HG03097 (cell line): ENCODE measurements around the gene FRMD3.

Experiments
- ATAC-seq: cut with Tn5 transposase; IDR thresholded peaks from one replicate; pipeline ENCODE4 v1.9.1; 2021; ENCODE audit not compliant: unreplicated experiment, low FRiP score

Gene FRMD3

DNA sequence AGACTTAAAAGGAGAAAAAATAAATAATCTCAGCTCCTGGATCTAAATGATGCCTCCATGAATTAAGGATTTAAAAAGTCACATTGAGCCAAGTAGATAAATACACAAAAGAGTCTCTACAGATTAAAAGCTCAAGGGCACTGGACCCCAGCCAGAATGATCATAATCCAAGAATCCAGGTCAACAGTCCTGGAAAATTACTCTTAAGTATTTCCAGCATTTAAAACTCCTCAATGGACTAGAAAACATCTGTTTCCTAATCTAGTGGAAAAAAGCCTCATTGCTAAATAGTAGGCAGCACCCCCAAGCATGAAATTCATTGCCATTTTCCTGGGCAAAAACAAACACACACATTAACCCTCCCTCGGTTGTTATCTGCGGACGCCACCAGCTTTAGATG is 96.8 kb downstream of the FRMD3 start:
- no peak for ATAC-seq

DNA sequence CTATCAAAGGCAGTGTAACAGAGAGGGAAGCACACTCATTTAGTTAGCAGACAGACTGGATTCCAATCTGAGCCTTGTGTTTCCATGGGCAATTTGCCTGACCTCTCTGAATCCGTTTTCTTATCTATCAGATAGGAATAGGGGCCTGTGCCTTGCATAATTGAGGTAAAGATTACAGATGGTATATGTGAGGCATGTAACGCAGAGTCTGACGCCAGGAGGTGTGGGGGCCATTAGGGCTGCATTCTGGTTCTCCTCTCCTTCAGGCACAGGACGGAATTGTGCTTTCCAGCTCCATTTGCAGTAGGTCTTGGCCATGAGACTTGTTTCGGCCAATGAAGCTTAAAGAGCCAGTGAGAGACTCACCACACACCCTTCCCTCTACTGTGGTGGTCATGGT is 97.6 kb downstream of the FRMD3 start:
- no peak for ATAC-seq

DNA sequence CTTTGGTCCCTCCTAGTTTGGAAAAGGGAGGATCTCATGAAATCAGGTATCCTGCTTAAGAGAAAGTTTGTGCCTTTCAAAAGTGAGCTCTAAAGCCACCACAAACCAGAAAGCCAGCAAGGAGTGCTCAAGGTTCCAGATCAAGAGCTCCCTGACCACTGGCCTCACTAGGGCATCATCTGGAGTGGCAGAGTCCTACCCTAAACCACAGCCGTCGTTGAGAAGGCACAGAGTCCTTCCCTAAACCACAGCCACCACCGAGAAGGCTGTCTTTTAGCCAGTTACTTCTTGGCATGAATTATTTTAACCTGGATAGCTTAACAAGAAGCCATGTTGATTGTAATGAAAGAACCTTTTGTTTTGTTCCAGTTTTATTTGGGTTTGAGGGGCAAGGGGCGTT is 102.9 kb downstream of the FRMD3 start:
- ATAC-seq: no peak

DNA sequence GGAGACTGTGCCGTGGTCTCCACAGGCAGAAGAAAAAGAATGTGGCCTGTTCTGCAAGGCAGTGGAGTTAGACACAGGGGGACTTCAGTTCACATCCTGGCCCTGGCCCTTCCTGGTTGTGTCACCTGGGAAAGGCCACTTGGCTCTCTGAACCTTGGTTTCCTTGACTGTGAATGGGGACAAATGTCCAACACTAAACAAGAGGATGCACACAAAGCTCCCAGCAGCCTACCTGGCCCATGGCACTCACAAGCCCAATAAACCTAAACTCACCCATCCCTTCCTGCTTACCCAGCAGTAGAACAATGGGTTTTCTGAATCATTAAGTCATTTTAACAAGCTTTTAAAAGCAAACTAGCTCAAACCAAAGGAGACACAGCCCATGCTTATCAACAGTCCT is 103.9 kb downstream of the FRMD3 start:
- ATAC-seq: no peak

DNA sequence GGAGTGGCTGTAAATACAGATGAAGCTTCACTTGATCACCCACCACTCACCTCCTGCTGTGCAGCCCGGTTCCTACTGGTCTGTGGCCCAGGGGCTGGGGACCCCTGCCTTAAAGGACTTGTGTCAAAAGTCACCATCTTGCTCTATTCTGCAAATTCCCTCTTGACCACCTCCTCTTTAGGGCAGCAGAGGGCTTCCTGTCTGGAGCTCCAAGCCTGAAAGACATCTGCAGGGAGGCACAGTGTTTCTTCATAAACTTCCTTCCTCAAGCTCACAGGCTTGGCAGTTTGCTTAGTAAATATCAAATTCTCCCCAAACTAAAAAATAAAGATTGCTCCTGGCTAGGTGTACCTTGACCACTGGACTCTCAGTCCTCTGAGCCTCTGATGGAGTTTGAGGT is 104.4 kb downstream of the FRMD3 start:
- no peak for ATAC-seq

DNA sequence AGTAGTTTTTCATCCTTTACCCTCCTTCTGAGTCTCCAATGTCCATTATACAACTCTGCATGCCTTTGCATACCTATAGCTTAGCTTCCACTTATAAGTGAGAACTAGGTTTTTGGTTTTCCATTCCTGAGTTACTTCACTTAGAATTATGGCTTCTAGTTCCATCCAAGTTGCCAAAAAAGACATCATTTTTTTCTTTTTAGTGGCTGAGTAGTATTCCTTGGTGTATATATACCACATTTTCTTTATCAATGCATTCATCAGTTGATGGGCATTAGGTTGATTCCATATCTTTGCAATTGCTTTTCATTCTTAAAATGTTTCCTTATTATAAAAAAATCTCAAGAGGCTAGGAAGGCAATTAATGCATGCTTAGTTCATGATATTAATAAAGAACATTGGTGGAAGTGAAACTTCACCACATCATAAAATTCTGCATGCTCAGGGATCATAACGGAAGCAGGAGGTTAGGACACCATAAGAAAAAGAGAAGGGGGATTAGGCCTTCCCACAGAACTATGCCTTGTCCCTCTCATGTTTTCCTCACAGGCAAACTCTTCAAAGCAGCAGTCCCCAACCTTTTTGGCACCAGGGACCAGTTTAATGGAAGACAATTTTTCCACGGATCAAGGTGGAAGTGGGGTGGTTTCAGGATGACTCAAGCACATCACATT is 105.2 kb downstream of the FRMD3 start:
- ATAC-seq: no peak

DNA sequence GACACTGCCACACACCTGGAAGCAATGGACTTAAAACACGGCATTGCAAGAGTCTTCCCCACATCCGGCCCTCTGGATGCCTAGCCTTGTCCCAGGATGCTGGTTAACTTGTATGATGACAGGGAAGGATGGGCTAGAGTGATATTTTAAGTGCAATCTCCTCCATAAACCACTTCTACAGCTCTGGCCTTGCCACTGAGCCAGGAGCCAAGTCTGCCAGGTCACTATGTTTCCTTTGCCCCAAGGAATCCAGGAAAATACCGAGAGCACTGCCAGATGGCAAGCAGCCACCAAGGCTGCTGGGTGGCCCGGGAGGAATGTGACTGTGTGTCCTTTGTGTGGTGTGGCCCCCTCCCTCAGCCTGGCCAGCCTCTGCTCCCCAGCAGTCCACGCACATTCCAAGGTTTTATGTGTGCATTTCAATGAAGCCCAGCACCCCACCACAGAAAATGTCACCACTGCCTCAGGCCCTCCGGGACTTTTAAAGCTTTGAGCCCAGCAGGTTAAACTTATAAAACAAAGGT is 106.0 kb downstream of the FRMD3 start:
- no peak for ATAC-seq

DNA sequence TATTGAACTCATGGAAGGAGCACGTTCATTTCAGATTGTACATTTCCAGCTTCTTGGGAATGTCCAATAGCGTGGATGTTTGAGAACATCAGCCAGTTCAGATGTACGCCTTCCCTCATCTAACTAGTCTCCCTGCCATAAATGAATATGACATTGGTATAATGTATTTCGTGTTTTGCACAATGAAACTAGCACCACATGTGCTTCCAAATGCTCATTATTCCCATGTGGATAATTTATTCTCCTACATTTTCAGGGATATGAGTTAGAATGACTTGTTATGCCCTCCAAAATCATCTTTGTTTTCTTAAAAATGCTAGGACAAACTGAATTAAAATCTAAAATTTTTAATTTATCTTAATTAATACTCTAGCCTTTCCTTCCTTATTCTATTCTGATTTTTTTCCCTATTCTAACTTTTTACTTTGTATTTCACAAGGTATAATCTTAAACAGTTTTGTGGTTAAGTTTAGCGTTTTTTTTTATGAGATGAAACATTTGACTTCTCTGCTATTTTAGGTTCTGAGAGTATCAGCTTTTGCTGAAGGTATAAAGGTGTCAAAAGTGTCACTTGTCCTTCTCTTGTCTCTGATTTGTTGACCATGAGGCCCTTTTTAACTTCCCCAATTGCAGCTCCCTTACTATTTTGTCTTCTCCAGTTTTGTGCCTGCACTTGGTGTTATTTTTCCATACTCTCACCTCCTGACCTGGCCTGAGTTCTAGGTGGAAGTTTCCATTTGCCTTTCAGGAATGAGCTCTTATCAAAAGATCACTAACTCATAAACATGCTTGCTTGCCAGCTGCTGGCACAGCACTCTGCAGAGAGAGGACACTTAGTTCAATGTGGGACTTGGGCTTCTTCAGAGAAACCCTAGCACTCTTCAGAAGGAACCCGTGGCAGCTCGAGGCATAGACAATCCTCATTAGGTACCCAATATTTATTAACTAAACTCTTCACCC is 106.8 kb downstream of the FRMD3 start:
- no peak for ATAC-seq

DNA sequence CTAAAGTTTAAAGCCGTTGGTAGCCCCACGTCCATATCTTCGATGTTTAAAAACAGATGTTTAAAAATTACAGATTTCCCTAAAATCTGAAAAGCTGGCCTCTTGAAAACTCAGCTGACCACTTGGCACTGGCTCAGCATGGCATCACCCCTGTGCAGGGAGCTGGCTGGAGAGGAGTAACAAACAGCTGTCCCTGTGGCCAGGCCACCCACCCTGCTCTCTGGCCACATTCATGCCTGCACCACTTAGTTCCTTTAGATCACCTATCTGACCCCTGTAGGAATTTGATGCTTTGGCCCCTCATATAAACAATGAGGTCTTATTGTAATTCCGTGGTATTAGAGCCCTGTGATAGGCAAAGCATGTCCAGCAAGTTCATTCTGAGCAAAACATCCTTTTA is 107.5 kb downstream of the FRMD3 start:
- ATAC-seq: no peak

DNA sequence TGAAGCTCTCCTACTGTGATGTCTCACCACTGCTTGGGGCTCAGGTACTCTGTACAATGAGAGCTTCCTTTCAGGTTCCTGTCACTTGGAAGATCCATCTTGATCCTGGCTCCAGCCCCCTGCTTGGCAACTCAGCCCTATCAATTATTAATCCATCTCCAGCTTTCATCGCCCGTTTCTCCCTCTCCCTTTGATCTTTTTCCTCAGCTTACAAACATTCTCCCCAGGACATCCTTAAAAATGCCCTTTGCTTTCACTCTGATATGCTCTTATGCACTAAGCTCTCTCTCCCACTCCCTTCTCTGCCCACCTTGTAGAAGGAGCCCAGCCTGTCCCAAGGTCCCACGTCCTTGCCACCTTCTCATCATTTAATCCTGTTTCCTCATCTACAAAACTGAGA is 109.0 kb downstream of the FRMD3 start:
- ATAC-seq: no peak

DNA sequence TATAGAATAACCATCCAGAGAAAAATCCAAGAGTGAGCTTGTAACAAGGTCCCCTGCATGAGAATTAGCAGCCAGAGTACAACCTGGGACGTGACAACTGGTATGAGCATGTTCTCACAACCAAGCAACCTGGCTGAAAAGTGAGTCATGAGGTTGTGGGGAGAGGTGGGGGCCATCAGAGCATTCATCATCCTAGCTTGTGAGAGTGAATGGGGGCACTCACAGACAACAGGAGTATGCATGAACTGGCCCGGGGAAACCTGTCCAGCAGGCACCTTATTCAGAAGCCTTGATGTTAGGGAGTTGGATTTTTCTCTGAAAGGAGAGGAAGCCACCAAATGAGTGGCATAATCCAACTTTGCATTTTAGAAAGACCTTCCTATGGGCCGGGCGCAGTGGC is 113.0 kb downstream of the FRMD3 start:
- ATAC-seq: no peak

DNA sequence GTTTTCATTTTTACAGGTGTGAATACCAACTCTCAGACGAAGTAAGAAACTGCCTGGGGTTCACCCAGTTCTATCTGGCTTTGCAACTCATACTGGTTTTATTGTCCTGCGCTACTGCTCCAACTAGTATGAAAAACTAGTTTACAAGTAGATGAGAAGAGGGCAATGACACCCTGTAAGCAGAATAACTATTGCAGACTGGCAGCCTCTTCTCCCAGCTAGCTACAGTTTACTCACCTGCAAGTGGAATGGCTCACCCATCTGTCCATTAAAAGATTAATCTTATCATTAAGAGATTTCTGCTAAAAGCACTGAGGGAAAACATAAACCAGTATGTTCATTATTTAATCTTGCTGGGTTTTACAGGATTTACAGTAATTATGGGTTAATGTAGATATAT is 113.4 kb downstream of the FRMD3 start:
- ATAC-seq: no peak

DNA sequence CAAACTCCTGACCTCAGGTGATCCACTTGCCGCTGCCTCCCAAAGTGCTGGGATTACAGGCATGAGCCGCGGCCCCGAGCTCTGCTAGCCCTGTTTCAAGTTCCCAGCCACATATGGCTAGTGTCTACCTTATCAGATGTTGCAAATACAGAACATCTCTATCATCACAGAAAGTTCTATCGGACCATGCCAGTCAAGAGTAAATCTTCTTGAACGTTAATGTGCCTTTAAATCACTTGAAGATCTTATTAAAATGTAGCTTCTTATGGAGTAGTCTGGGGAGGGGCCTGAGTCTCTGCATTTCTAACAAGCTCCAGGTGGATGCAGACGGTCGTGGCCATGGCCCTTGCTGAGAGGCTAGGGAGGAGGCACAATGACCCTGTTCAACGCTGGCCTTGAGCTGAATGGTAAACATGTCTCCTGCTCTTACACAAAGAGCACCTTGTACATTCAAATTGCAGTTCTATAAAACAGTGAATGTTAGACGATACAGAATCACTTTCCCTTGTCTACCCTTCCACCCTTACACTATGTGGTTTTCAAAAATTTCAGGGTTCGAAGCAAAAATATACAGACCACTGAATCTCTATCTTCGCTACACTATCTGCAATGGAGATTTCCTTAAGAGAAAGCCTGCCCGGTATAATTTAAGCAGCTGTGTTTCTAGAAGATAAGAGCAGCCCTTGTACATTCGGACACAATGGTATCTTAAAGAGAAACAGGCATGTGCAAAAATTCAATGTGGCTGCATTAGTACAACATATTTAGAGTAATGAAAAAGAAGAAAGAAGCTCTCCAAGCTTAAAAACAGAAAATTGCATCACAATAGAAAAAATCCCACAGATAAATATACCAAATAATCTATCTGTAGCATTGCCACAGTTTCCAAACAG is 114.1 kb downstream of the FRMD3 start:
- ATAC-seq: no peak

DNA sequence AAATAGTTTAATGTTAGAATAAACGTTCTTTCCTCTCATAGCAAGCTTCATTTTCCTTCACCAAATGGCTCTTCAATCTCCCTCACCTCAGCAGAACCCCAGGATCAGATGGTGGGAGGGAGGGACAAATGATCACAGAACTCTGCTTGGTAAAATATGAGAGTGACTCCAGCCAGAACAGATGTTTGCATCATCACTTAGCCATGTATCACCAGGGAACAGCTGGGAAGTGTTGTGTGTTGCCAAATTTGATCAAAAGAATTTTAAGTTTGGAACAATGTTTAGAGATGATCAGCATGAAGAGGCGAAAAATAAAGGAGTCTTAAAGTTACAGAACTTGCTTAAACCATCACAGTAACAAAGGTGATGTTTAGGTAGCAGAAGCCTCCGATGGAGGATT is 115.7 kb downstream of the FRMD3 start:
- no peak for ATAC-seq

DNA sequence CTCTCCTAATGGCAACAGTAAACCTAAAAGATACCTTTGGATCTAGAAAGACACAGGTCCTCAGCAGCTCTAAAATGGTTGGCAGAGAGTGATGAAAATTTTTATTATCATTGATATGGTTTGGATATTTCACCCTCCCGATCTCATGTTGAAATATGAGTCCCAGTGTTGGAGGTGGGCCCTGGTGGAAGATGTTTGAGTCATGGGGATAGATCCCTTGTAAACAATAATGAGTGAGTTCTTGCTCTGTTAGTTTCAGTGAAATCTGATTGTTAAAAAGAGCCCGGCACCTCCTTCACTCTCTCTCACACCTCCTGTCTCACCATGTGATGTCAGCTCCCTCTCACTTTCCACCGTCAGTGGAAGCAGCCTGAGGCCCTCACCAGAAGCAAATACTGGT is 117.7 kb downstream of the FRMD3 start:
- ATAC-seq: no peak

DNA sequence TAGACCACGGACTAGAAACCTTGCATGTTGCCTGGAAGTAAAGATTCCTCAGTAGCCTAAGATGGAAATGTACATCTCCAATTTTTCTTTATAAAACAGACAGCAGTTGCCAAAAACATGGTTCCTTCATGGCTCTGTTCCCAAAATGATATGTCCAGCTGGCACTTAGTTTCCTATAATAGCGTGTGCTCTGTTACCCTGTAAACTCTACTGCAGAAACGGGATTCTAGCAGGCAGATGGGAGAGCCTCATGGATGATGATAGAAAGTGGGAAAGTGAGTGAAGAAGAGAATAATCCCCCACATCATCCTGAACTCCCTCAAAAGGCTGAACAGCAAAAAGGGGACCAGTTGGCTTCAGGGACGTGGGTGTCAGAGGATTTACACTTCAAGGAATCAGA is 118.2 kb downstream of the FRMD3 start:
- no peak for ATAC-seq

DNA sequence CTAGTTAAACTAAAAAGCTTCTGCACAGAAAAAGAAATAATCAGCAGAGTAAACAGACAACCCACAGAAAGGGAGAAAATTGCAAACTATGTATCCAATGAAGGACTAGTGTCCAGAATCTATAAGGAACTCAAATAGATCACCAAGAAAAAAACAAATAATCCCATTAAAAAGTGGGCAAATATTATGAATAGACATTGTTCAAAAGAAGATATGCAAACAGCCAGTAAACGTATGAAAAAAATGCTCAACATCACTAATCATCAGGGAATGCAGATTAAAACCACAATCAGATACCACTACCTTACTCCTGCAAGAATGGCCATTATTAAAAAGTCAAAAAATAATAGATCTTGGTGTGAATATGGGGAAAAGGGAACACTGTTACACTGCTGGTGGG is 119.9 kb downstream of the FRMD3 start:
- no peak for ATAC-seq

DNA sequence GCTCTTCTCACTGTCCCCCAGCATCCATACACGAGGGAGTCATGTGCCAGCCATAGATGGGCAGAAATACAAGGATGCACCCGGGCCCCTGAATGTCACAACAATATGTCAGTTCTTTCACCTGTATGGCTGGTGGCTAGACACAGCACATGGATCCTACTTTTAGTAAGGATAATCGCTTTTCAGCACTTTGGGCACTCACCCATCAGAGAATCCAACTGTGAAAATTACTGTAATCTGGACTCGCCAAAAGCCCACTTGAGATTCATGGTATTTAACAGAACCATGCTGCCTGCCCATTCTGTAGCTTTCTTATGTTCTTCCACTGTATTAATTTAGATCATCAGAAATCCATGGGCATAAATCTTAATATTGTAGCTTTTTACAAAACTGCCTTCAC is 124.8 kb downstream of the FRMD3 start:
- ATAC-seq: no peak

DNA sequence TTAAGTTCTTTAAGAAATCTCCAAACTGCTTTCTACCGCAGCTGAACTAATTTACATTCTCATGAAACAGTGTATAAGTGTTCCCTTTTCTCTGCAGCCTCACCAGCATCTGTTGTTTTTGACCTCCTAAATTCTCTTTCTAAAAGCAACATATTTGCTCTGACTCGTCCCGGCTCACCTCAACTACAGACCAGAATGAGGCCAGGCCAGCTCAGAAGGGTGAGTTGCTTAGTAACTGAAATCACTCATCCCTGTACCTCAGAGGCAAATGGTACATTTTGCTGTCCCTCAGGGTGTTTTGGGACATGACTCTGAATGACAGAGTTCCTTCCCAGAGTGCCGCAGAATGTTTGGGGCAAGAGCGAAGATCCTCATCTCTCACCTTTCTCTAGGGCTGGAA is 127.5 kb downstream of the FRMD3 start:
- ATAC-seq: no peak

DNA sequence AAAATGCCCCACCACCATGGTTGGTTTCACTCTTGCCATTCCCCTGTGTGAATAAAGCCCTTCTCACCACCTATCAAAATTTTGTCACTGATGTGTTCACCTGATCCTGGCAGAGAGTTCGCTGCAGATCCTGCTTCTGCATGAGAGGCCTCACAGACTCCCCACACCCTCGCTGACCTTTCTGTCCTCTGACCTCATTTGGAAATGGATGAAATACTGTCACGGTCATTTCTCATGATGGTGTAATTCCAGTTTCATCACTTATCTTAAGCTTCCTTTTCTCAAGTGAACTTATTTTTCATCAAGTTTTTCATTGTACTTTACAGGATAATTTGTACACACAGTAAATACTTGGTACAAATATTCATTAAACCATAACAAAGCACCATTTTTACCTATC is 131.3 kb downstream of the FRMD3 start:
- no peak for ATAC-seq

DNA sequence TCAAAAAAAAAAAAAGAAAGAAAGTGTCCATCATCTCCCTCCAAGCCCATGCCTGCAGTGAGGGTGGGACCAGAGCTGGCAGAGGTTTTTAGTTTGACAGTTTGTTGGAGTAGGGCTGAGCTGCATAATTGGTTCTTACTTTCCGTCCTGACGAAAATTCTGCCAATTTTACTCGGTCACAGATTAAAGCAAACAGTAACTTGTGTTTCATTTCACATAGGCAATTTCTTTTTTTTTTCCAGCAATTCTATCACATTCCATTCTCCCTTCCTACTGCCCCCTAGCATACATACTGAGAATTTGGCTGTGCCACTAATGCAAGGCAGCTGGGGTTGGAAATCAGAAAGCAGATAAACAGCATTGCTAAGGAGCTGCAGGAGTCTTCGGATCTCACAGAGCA is 132.4 kb downstream of the FRMD3 start:
- ATAC-seq: no peak
